Kidney epithelial cell (primary cell): ENCODE measurements around the gene LAMC3. TPM values are rescaled to one million over a fixed set of nuclear protein-coding genes. Genes with fewer than 3 reads are reported as not detected.

Experiments used
- DNase-seq: peaks from one replicate; pipeline ENCODE4 v3.0.0-alpha.2; 2010; ENCODE audit warnings: low read depth
- H3K27me3 ChIP-seq: 2 replicates; pipeline ENCODE4 v1.6.0; 2011; ENCODE audit warnings: low read length; ENCODE audit not compliant: control insufficient read depth, insufficient read depth
- H3K36me3 ChIP-seq: 2 replicates; pipeline ENCODE4 v1.5.1; 2011; ENCODE audit warnings: low read length; ENCODE audit not compliant: control insufficient read depth, insufficient read depth
- H3K4me3 ChIP-seq: 2 replicates; pipeline ENCODE4 v1.5.1; 2011; ENCODE audit warnings: low read depth, mild to moderate bottlenecking, control low read depth, low read length
- CTCF ChIP-seq: IDR thresholded peaks from 2 replicates; pipeline ENCODE4 v1.5.1; 2011; ENCODE audit warnings: mild to moderate bottlenecking, moderate library complexity, low read length, control low read depth, inconsistent platforms; ENCODE audit not compliant: insufficient read depth, poor library complexity, severe bottlenecking
- total RNA-seq: library from RNA; depleted of rRNA; stranded (reverse); fragments of >200 nt; gene quantifications from 2 replicates; pipeline ENCODE4 v1.2.3, GENCODE V29; 2015

LAMC3 gene
- total RNA-seq, 1 donor from 2014 or later = 7.5 TPM

GRCh38 chr9:131101207-131101964 lies 92.4 kb downstream of the LAMC3 start:
- no peak for TF ChIP-seq CTCF
- no peak overlapping the region for H3K4me3 ChIP-seq
- no peaks in the 10 kb centered on the region for H3K27me3 ChIP-seq
- DNase-seq = no peak
- H3K36me3 ChIP-seq = no peaks in the 10 kb centered on the region

- no peak for DNase-seq
- Histone ChIP-seq H3K36me3 (no peaks in the 10 kb centered on the region), H3K4me3 (no peak overlapping the region), H3K27me3 (no peaks in the 10 kb centered on the region)
- TF ChIP-seq CTCF = no peak
Measured at GRCh38 chr9:131103024-131103423, 94.0 kb downstream of the LAMC3 start.

- Histone ChIP-seq H3K27me3 (no peaks in the 10 kb centered on the region), H3K4me3 (no peak overlapping the region), H3K36me3 (no peaks in the 10 kb centered on the region)
- no peak for DNase-seq
- no peak for TF ChIP-seq CTCF
Measured at GRCh38 chr9:131103535-131103934, 94.6 kb downstream of the LAMC3 start.

GRCh38 chr9:131104016-131104740 lies 95.2 kb downstream of the LAMC3 start:
- DNase-seq = no peak
- Histone ChIP-seq H3K27me3 (no peaks in the 10 kb centered on the region), H3K36me3 (no peaks in the 10 kb centered on the region), H3K4me3 (no peak overlapping the region)
- no peak for TF ChIP-seq CTCF

GRCh38 chr9:131105952-131106351 lies 97.0 kb downstream of the LAMC3 start:
- TF ChIP-seq CTCF = no peak
- H3K27me3 ChIP-seq = no peaks in the 10 kb centered on the region
- H3K4me3 ChIP-seq = no peak overlapping the region
- no peaks in the 10 kb centered on the region for H3K36me3 ChIP-seq
- DNase-seq = no peak
